A172 (cell line): ENCODE data around the gene ARGLU1. TPM values are rescaled to one million over a fixed set of nuclear protein-coding genes. Genes with fewer than 3 reads are reported as not detected.

Experiments
- DNase-seq: peaks from one replicate; pipeline ENCODE4 v3.0.0-alpha.2; 2015; ENCODE audit warnings: low spot score
- total RNA-seq: library from RNA; depleted of rRNA; stranded (reverse); fragments of >200 nt; shearing (Covaris generic); gene quantifications from 2 replicates; pipeline ENCODE4 v1.2.3, GENCODE V29; 2014

ARGLU1 gene
- total RNA-seq, 1 experiment from 2014 or later, result 41.8 TPM

DNA sequence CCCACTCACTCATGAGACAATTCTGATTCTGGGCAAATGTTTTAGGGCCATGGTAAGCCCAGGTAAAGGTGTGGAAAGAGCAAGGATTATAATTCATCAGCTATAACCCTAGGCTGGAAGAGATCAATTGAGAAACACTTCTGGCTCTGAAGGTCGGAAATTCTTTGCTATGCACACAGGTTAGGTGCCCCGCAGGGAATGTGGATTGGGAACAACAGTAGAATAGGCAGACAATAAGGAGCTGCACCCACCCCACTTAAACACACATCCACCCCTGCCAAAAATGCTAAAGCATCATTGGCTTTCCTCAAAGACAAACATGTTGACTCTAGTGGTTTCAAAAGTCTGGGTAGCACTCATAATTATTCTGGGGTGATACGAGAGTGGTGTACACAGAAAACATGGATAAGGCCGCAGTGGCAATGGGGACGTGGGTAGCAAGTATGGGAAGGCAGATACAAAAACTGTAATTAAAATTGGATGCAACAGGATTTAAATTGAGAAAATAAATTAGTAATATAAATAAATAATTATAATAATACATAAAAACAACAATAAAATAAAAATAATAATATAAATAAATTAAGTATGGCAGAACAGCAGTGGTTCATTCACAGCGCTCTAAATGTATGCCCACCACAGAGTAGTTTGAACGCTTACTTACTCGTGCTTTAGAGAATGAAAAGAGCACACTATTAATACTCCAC is 41.0 kb downstream of the ARGLU1 start:
- DNase-seq, result no peak

DNA sequence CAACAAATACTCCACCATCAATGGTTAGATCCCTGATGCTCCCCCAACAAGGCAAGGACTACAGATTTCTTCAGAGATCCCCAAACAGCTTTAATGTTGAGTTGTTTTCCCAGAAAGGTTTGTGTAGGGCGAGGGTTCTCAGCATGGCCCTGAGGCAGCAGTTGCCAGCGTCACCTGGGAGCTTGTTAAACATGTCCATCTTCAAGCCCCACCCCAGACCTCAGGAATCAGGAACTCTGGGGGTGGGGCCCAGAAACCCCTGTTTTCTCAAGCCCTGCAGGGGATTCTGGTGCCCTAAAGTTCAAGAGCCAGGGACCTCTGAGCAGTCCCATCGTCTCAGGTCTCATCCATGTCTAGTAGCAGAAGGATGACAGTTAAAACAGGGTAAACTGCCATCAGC is 42.1 kb downstream of the ARGLU1 start:
- no peak for DNase-seq

GRCh38 chr13:106524108-106524507 is 43.8 kb downstream of the ARGLU1 start:
- no peak for DNase-seq

DNA sequence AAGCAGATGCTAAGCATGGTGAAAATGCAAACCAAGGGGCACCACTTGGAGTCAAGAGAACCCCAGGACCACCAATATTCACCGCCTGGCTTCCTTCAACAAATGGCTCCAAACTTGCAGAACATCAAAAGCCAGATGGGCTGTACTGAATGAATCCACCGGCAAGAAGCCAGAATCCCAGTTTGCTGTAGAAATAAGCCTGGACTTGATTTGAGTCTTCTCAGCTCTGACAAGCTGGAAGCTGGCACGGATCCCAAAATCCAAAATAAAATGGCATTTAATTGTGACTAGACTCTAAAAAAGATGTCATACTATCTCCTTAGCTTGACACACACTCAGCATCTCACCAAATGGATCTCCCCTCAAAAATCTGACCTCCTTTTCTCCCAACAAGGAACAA is 44.4 kb downstream of the ARGLU1 start:
- no peak for DNase-seq

- DNase-seq, result no peak
Observed at GRCh38 chr13:106522898-106523525, 44.9 kb downstream of the ARGLU1 start.

GRCh38 chr13:106522112-106522705 is 45.7 kb downstream of the ARGLU1 start:
- DNase-seq, result no peak

- DNase-seq, result no peak
Observed at GRCh38 chr13:106521095-106521799, 46.7 kb downstream of the ARGLU1 start.

GRCh38 chr13:106520251-106521054 is 47.5 kb downstream of the ARGLU1 start:
- DNase-seq, result no peak

GRCh38 chr13:106518512-106518911 is 49.4 kb downstream of the ARGLU1 start:
- no peak for DNase-seq

GRCh38 chr13:106517109-106517847 is 50.7 kb downstream of the ARGLU1 start:
- DNase-seq, result no peak

DNA sequence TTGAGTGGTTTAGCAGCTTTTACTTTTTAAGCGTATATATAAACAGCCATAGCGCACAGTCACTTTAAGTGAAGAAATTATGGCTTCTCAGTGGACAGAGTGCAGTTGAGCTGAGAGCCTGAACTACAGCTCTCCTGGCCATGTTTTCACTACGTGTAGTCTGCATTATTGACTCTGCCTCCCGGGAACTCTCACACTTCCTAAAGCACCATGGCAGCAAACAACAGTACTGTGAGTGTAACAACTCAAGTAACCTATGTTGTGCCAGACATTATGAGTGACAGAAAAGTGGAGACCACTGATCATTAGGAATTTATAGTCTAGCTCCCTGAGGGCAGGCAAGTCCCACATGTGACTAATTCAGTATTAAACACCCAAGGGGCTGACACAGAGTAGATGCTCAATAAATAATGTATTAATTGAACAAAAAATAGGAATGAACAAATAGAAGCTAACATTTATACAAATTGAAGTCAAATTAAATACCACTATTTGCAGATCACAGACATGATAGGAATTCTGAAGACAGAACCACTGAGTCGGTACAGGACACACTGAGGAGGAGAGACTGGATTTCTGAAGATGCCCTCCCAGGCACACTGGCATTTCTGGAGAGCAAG is 52.2 kb downstream of the ARGLU1 start:
- DNase-seq, result no peak

DNA sequence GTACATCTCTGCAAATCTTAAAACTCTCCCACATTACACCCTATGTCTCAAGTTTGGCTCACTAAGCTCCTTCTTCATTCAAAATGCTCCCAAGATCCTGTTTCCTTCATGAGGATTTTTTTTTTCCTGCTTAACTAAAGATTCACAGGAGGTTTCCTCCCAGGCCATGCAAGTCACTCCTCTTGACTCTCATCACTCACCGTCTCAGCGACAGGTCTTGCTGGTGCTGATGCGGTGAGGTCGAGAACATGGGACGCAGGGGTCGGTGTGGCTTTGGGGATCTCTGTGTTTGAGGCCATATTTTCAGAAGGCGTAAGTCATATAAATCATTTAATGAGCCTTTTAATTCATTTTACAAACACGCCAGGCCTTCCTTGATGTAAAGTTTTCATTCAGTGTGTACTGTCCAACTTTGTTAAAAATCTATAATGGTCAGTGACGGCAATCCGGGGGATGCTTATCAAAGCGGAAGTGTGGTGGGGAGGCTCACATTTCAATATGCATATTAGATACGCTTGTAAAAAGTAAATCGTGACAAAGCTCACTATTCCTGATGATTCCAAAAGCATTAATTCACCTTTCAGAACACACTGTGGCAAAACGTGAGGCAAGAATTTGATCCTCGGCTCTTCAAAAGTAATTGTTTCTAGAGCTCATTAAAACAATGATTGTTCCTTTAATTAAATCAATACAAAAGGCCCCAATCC is 52.9 kb downstream of the ARGLU1 start:
- DNase-seq, result no peak

DNA sequence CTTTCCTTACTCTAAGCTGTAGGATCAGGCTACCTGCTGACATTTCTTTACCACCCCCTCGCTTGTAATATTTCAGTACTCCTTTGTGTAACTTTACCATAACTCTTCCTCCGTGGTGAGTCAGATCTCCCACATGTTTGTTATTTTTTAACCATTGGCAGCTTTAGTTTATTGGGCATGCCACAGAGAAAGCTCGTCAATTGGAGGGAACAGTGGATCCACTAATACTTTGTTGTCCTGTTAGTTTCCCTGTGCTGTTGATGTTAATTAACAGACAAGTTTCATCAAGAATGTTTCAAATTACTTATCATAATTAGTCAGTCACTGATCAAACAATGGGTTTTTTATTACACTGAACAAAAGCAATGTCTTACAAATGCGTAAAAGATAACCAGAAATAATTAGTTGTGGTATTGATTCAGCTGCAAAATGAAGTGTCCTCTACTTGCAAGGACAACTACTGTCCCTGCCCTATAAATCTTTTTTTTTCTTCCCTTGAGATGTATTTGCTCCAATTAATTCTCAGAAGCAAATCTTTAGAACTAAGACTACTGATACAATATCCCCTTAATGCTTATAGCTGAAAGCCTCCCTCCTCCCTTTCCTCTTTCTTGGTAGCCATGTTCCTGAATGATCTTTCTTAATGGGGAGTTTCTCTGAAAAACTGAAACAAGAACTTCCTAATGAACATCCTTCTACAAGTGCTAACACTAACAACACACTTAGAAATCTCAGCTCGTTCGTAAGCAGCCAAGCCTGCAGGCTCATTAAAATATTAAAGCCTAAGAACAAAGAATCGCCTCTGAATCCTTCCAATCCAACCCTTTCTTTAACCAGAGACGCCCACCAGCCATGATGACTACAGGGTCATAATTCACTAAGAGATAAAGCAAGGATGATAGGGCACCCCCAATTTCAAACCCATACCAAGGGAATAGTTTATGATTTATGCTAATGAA is 54.6 kb downstream of the ARGLU1 start:
- peak; percentile 70 for DNase-seq

DNA sequence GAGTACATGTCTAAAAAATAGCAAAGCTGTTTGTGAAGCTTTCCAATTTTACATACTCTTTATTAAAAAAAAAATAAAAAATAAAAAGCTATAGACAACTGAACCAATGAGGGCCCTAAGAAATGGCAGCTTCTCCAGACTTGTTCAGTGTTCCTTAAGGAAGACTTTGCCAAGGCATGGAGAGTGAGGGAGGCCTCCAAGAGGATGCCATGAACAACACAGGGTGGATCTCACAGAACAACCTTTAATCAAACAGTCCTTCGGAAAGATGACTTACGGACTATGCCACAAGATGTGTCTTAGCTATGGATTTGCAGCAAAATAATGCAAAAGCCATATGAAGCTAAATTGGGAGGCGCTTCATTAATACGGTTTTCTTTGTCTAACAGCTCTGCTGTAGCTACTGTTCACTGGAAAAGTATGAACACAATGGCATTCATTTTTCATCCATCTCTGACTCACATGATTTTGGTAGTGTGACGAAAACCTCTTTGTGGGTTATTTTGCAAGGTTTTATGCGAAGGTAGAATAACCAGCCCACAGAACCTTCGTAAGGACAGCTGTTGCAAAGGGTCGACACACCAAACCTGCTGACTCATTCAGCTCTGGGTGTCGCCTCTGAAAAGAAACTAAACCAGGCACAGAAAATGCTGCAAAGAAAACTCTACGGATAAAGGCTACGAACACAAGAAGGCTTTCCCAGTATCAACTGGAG is 60.2 kb downstream of the ARGLU1 start:
- DNase-seq, result peak; percentile 92

DNA sequence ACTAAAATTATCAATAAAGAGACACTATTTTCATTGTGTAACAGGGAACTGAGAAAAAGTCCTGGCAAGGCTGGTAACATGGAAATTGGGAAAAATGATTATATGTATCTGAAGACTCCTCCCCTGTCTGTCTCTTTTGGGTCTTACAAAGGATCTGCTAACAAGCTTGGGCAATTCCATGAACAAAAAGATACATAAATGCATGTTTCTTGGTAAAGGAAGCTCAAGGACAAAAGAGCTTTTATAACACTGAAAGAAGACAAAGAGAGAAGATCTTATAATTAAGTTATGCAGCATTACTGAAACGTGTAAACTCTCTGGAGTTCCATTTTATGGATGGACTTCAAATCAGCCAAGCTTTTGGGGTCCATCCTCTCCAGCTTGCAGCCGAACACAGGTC is 61.7 kb downstream of the ARGLU1 start:
- no peak for DNase-seq

DNA sequence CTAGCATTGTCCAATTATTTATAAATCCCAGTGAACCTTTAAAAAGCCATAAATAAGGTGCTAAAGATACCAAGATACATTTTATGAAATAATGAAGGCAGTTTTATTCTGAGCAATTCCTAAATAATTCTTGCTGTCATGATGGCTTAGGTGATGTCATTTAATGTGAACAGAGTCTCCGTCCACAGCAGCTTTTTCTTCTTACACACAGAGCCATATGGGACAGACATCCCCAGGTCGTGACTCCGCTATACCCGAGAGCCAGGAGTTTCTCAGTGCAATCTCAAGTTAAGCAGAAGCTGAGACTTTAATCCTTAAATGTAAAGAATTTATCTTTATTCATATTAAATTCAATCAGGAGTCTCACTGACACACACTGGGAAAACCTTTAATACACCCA is 62.2 kb downstream of the ARGLU1 start:
- DNase-seq, result no peak

DNA sequence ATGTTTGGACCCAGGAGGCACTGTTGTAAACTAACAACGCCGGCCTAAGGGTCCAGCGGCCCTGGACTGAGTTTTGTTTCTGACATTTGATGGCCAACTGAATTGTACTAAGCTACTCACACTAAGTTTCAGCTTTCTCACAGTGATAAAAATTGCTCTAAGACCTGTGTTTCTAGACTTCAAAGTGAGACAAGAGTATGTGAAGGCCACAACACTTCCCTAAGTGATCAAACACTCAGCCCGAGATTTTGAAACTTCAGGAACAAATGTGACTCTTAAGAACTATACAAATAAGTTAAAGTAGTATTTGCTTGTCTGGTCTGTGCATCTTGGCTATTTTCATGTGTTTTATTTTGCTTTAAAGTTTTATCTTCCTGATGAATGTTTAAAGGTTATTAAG is 62.6 kb downstream of the ARGLU1 start:
- DNase-seq, result no peak
